MV-4-11 (cell line): ENCODE data around the gene SYT17.

Experiments used
- DNase-seq: peaks from one replicate; lab custom pipeline; 2025; lab: John Stamatoyannopoulos, UW

The SYT17 gene

DNA sequence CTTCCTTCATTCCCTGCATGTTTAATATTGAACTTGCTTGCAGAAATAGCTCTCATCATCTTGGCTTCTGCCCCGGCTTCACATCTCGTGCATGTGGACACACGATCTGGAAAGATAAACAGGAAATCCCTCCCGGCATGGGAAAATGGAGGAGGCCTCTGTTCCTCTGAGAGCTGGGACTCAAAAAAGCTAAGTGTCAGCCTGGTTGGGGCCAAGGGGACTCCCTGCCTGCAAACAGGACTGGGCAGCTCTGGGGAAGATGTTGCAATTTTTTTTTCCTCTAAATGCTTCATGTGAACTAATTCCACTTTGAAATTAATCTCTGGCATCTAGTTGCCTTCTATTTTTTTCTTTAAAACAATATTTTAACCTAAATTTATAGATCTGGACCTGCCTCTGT is 29.4 kb upstream of the SYT17 start:
- no peak for DNase-seq

DNA sequence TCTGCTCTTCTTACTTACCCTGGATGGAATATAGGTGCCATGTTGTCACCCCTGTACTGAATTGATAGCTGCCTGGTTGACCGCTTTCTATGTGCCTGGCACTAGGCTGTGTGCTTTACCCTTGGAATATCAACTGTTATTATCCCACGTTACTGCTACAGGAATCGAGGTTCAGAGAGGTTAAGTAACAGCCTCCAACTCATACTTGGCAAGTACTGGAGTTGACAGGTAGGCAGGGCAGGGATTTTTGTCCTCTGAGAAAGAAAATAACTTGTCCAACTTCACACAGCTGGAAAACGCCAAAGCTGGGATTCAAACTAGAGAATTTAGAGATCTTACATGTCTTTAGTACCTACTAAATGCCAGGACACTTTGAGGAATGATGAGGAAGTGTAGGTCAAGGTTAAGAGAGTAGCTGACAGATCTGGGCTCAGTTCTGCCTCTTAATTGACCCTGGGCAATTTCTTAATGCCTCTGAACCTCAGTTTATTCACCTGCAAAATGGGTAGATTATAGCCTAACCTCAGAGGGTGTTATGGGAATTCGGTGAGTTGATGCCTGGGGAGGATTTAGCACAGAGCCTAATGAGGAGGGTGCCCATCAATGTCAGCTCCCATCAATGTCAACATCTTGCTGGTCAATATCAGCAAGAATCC is 28.5 kb upstream of the SYT17 start:
- no peak for DNase-seq

DNA sequence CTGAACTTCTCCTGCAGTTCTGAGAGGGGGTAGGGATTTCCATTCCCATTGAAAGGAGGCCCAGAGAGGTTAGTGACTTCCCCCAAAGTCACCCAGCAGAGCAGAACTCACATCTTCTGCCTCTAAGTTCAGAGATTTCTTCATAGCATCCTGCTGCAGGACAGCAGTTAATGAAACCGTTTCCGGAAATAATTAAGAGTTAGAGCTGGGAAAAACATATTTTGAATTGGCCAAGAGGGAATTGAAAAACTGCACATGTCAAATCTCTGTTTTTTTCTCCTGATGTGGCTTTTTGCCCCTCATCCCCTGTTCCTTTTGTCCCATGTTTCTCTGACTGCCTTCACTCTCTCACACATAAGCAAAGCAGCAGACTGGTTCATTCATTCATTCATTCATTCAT is 27.6 kb upstream of the SYT17 start:
- no peak for DNase-seq

- DNase-seq: no peak
Measured at GRCh38 chr16:19142939-19143598, 25.0 kb upstream of the SYT17 start.

DNA sequence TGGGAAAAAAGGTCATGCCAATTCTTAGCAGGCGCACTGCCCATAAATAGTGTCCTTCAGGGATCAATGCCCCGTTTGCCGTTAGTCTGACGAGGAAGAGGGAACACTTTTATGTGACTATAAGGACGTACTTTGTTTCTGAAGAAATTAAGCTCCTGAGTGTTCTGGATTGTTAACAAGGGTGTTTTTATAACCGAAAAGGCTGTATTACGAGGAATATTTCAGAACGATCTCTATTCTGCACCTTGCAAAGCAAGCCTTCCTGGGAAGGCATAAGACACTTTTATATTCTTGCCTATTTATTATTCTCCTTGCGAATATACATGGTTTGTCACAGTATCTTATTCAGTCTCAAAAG is 24.5 kb upstream of the SYT17 start:
- no peak for DNase-seq

- no peak for DNase-seq
Measured at GRCh38 chr16:19145010-19145409, 23.0 kb upstream of the SYT17 start.

DNA sequence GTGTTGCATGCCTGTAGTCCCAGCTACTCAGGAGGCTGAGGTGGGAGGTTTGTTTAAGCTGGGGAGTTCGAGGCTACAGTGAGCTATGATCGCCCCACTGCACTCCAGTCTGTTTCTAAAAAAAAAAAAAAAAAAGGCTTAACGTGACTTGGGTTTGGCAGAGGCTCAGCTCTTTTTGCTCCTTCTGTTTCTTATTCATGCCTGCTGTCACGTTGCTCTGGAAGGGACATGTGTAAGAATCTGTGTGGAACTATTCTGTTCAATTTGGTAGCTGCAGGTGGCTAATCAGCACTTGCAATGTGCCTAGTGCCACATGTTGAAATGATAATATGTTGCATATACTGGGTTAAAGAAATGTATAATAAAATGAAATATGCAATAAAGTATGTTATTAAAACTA is 20.9 kb upstream of the SYT17 start:
- no peak for DNase-seq

- DNase-seq: no peak
Measured at GRCh38 chr16:19147627-19148026, 20.4 kb upstream of the SYT17 start.

- DNase-seq: no peak
Measured at GRCh38 chr16:19148189-19148588, 19.9 kb upstream of the SYT17 start.

GRCh38 chr16:19151310-19151709 is 16.7 kb upstream of the SYT17 start:
- no peak for DNase-seq

DNA sequence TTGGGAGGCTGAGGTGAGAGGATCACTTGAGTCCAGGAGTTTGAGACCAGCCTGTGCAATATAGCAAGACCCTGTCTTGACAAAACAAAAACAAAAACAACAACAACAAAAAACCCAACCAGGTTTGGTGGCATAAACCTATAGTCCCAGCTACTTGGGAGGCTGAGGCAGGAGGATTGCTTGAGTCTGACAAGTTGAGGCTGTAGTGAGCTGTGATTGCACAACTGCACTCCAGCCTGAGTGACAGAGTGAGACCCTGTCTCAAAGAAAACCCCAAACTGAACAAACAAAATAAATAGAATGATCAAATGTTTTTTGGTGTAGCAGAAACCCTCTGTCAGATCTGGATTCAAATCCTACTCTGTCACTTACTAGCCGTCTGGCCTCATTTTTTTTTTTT is 16.0 kb upstream of the SYT17 start:
- DNase-seq: no peak

DNA sequence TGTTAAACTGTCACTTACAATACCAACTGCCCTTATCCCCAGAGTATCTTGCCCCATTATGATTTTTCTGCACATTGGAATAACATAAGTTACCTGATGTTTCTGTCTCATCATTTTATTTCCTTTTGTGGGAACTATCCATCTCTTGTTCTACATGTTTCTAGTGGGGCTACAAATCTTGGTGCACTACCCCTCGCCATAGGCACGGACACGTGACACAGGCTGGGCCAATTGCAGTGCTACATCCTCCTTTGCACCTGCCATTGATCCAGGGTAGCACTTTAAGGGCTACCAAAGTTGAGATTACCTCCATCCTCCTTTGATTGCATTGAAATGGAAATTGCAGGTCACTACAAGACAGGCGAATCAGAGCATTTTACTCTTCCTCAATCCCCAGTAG is 14.2 kb upstream of the SYT17 start:
- DNase-seq: no peak

GRCh38 chr16:19162085-19162484 is 6.0 kb upstream of the SYT17 start:
- DNase-seq: no peak

DNA sequence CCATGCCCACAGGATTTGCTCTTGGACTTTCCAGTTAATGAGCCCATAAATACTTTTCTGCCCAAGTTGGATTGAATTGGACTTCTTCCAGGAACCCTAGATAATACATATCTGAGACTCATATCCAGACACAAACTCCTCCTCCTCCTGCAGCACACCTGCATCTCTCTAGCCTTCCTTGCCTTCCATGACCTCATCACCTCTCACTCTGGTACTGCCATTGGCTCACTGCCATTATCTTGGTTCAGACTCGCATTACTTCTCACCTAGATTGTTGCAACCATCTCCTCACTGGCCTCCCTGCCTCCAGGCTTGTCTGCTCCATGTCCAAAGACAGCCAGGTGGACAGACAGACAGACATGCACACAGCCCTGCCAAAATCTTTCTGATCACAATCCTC is 4.8 kb upstream of the SYT17 start:
- no peak for DNase-seq

GRCh38 chr16:19164285-19164684 is 3.8 kb upstream of the SYT17 start:
- DNase-seq: no peak

DNA sequence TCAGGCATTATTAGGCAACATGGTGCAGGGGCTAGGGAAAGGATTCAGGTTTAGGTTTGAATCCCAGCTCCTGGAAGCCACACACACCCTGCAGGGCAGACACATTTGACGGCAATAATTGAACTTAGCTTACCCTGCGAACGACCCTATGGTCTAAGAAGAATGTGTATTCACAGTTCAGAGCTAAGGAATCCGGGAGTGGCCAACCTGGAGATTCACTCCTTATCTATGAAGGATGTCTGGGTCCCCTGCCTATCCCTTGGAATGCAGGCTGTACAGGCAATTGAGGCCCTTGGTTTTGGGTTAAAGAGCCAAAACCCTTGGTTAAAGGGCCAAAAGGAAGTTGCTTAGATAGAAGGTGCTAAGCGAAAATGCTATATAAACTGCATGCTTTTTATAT is 2.9 kb upstream of the SYT17 start:
- no peak for DNase-seq

- no peak for DNase-seq
Measured at GRCh38 chr16:19166500-19166899, 1.5 kb upstream of the SYT17 start.

- DNase-seq: no peak
Measured at GRCh38 chr16:19168371-19169081, 486 bp downstream of the SYT17 start.

GRCh38 chr16:19169082-19169639 is 1.1 kb downstream of the SYT17 start:
- no peak for DNase-seq

GRCh38 chr16:19170043-19170655 is 2.1 kb downstream of the SYT17 start:
- DNase-seq: no peak

- no peak for DNase-seq
Measured at GRCh38 chr16:19172098-19172780, 4.2 kb downstream of the SYT17 start.

GRCh38 chr16:19173059-19173458 is 5.0 kb downstream of the SYT17 start:
- no peak for DNase-seq
